DND-41 (cell line): Measurements from ENCODE around the gene DNAJC5.

ENCODE experiments used
- CTCF ChIP-seq: IDR thresholded peaks from 2 replicates; pipeline ENCODE4 v1.5.1; 2012; ENCODE audit warnings: borderline replicate concordance, low read length, moderate library complexity, mild to moderate bottlenecking; ENCODE audit not compliant: poor library complexity, severe bottlenecking; ENCODE audit errors: extremely low read depth
- EZH2 ChIP-seq: IDR thresholded peaks from 3 replicates; pipeline ENCODE4 v1.6.1; 2012; ENCODE audit warnings: borderline replicate concordance, low read depth, mild to moderate bottlenecking, moderate library complexity, low read length, inconsistent platforms; ENCODE audit not compliant: severe bottlenecking

GRCh38 chr20:63883201-63883593 lies 11.7 kb upstream of the DNAJC5 start:
- no peak for TF ChIP-seq CTCF
- TF ChIP-seq EZH2 = no peak
